ENCODE data around the gene HAPLN1. TPM values are rescaled to one million over a fixed set of nuclear protein-coding genes. Genes with fewer than 3 reads are reported as not detected.

Gene HAPLN1
- polyA plus RNA-seq (2013, experiment 1 of 2): 58.8 TPM
- polyA plus RNA-seq (2013, experiment 2 of 2): 62.7 TPM

DNA sequence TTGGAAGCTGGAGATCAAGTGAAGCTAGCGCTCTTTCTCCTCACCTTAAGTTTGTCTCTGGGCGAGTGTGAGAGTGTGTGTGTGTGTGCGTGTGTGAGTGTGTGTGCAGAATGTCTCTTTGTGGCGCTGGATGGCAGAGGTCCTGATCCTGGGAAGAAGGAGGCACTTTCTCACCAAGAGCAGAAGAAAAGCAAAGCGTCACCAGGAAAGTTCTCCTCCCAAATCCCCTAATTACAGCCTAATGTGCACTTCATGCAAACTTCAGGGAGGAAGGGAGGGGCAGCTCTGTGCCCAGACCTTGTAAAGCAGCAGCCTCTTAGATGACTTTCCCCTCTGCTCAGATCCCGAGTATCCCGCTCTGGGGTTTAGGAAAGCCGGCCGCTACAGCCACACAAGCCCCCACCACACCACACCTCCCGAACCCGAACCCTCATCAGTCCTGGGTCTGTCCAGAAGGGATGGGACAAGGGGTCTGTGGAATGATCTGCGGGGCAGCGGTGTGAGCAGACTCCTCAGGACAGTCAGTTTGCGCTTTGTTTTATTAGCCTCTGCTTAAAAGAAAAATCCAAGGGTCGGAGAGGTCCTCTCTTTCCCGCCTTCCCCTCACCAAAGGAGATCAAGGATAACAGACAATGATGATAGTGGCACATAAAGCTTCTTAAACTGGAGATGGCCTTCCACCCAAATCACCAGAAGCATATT is at the start of gene HAPLN1:
HAPLN1 (minus strand) TSS at position 20 of the 702 bp plus-strand sequence. CDS start 47,332 bp downstream, outside the sequence.
- peak; percentile 65 for DNase-seq
- Histone ChIP-seq H2AK5ac (ENCODE audit: low read length, severe bottlenecking) (peak within 1 kb of the TSS; percentile 15), H3K9me3 (ENCODE audit: control insufficient read depth, low read length) (no peaks in the 10 kb centered on the region), H3K4me1 (ENCODE audit: control insufficient read depth, insufficient read depth, low read depth, low read length) (peaks cover 7% of the 10 kb centered on the region), H3K36me3 (ENCODE audit: control insufficient read depth in 1 of 2, insufficient read depth in 2 of 2, low read depth in 1 of 2, low read length in 2 of 2) (no peaks in the 10 kb centered on the region), H3K4me2 (ENCODE audit: low read length, poor library complexity, severe bottlenecking) (peak within 1 kb of the TSS; percentile 90), H2BK120ac (ENCODE audit: low read depth, low read length) (no peak within 1 kb of the TSS), H3K27me3 (ENCODE audit: control insufficient read depth in 1 of 2, insufficient read depth in 1 of 2, low read length in 2 of 2) (peaks cover 0 to 34% of the 10 kb centered on the region in 2 experiments), H3K4ac (ENCODE audit: low read depth in 1 of 2, low read length in 2 of 2) (peak within 1 kb of the TSS; percentile 15 to 32), H2AFZ (ENCODE audit: low read depth, low read length) (peak within 1 kb of the TSS; percentile 66), H3K4me3 (ENCODE audit: insufficient read depth in 1 of 2, low read depth in 1 of 2, low read length in 2 of 2) (peak within 1 kb of the TSS; percentile 39 to 75), H4K8ac (ENCODE audit: low read length) (peak within 1 kb of the TSS; percentile 88), H3K9ac (ENCODE audit: low read length) (peak within 1 kb of the TSS; percentile 33), H3K79me1 (replicated peaks; ENCODE audit: low read length, poor library complexity, severe bottlenecking) (no peaks in the 10 kb centered on the region), H3K18ac (ENCODE audit: low read depth in 1 of 2, low read length in 2 of 2) (peak within 1 kb of the TSS; percentile 5 to 64), H3K27ac (ENCODE audit: low read length, poor library complexity, severe bottlenecking) (peak within 1 kb of the TSS; percentile 3), H2BK12ac (ENCODE audit: low read length in 2 of 2) (peak within 1 kb of the TSS in 1 of 2 experiments; percentile 94), H4K91ac (ENCODE audit: low read length) (no peak within 1 kb of the TSS), H2BK15ac (ENCODE audit: low read depth, poor library complexity, severe bottlenecking) (peak within 1 kb of the TSS; percentile 29), H3K14ac (ENCODE audit: low read length in 2 of 2) (no peak within 1 kb of the TSS), H3K23ac (ENCODE audit: low read length in 2 of 2) (peak within 1 kb of the TSS in 1 of 2 experiments; percentile 74), H2BK5ac (ENCODE audit: low read depth, low read length, poor library complexity, severe bottlenecking) (no peak within 1 kb of the TSS)
- WGBS: 26% methylated on average over 6 of the region's 16 CpGs

DNA sequence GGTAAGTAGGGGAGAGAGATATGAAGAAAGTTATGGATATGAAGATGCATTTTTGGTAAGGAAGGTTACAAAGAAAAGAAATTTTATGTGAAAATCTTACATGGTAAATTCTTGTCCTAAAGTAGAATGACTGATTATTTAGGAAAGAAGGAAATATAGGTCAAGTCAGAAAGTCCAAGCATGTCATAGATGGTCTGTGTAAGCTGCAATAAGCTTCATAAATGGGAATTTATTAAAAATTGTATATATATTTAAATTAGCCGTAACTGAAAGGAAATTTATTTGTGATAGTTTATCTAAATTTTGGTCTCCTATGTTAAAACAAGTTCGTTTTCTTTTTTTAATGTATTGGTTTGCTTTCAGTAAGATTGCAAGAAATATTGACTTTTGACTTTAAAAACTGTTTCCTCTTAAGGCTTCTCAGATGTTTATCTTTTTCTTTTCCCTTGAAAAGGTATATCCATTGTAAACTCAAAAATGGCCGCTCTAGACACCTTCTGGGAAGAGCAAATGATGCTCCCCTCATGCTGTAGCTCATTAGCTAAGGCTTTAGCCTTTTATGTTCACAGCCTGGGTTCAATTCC is 46.8 kb upstream of the HAPLN1 start:
- Histone ChIP-seq H3K36me3 (ENCODE audit: control insufficient read depth in 1 of 2, insufficient read depth in 2 of 2, low read depth in 1 of 2, low read length in 2 of 2) (no peaks in the 10 kb centered on the region), H3K23ac (ENCODE audit: low read length in 2 of 2) (no peak overlapping the region), H3K9me3 (ENCODE audit: control insufficient read depth, low read length) (peaks cover 18% of the 10 kb centered on the region), H2BK120ac (ENCODE audit: low read depth, low read length) (no peak overlapping the region), H2AK5ac (ENCODE audit: low read length, severe bottlenecking) (no peak overlapping the region), H3K27ac (ENCODE audit: low read length, poor library complexity, severe bottlenecking) (no peak overlapping the region), H3K14ac (ENCODE audit: low read length in 2 of 2) (no peak overlapping the region), H3K4ac (ENCODE audit: low read depth in 1 of 2, low read length in 2 of 2) (no peak overlapping the region), H4K8ac (ENCODE audit: low read length) (no peak overlapping the region), H3K79me1 (replicated peaks; ENCODE audit: low read length, poor library complexity, severe bottlenecking) (no peaks in the 10 kb centered on the region), H3K9ac (ENCODE audit: low read length) (no peak overlapping the region), H3K27me3 (ENCODE audit: control insufficient read depth in 1 of 2, insufficient read depth in 1 of 2, low read length in 2 of 2) (no peaks in the 10 kb centered on the region), H2AFZ (ENCODE audit: low read depth, low read length) (no peak overlapping the region), H2BK5ac (ENCODE audit: low read depth, low read length, poor library complexity, severe bottlenecking) (no peak overlapping the region), H2BK12ac (ENCODE audit: low read length in 2 of 2) (no peak overlapping the region), H3K4me3 (ENCODE audit: insufficient read depth in 1 of 2, low read depth in 1 of 2, low read length in 2 of 2) (no peak overlapping the region), H4K91ac (ENCODE audit: low read length) (no peak overlapping the region), H2BK15ac (ENCODE audit: low read depth, poor library complexity, severe bottlenecking) (no peak overlapping the region), H3K4me2 (ENCODE audit: low read length, poor library complexity, severe bottlenecking) (no peak overlapping the region), H3K18ac (ENCODE audit: low read depth in 1 of 2, low read length in 2 of 2) (no peak overlapping the region), H3K4me1 (ENCODE audit: control insufficient read depth, insufficient read depth, low read depth, low read length) (no peaks in the 10 kb centered on the region)
- DNase-seq: peak; percentile 12
- 34% methylated on average over 3 of the region's 3 CpGs for WGBS

GRCh38 chr5:83764101-83764500 is 43.4 kb upstream of the HAPLN1 start:
- Histone ChIP-seq H3K4me2 (ENCODE audit: low read length, poor library complexity, severe bottlenecking) (no peak overlapping the region), H2BK120ac (ENCODE audit: low read depth, low read length) (no peak overlapping the region), H2AFZ (ENCODE audit: low read depth, low read length) (no peak overlapping the region), H3K4ac (ENCODE audit: low read depth in 1 of 2, low read length in 2 of 2) (no peak overlapping the region), H3K23ac (ENCODE audit: low read length in 2 of 2) (no peak overlapping the region), H4K91ac (ENCODE audit: low read length) (no peak overlapping the region), H3K36me3 (ENCODE audit: control insufficient read depth in 1 of 2, insufficient read depth in 2 of 2, low read depth in 1 of 2, low read length in 2 of 2) (no peaks in the 10 kb centered on the region), H3K4me3 (ENCODE audit: insufficient read depth in 1 of 2, low read depth in 1 of 2, low read length in 2 of 2) (no peak overlapping the region), H3K27me3 (ENCODE audit: control insufficient read depth in 1 of 2, insufficient read depth in 1 of 2, low read length in 2 of 2) (no peaks in the 10 kb centered on the region), H3K9me3 (ENCODE audit: control insufficient read depth, low read length) (peaks cover 14% of the 10 kb centered on the region), H2AK5ac (ENCODE audit: low read length, severe bottlenecking) (no peak overlapping the region), H3K4me1 (ENCODE audit: control insufficient read depth, insufficient read depth, low read depth, low read length) (no peaks in the 10 kb centered on the region), H3K27ac (ENCODE audit: low read length, poor library complexity, severe bottlenecking) (no peak overlapping the region), H2BK5ac (ENCODE audit: low read depth, low read length, poor library complexity, severe bottlenecking) (no peak overlapping the region), H2BK12ac (ENCODE audit: low read length in 2 of 2) (no peak overlapping the region), H2BK15ac (ENCODE audit: low read depth, poor library complexity, severe bottlenecking) (no peak overlapping the region), H3K9ac (ENCODE audit: low read length) (no peak overlapping the region), H3K14ac (ENCODE audit: low read length in 2 of 2) (no peak overlapping the region), H4K8ac (ENCODE audit: low read length) (no peak overlapping the region), H3K79me1 (replicated peaks; ENCODE audit: low read length, poor library complexity, severe bottlenecking) (no peaks in the 10 kb centered on the region), H3K18ac (ENCODE audit: low read depth in 1 of 2, low read length in 2 of 2) (no peak overlapping the region)
- no CpG with 5 or more reads among the region's 1 CpG for WGBS
- no peak for DNase-seq

GRCh38 chr5:83760579-83760978 is 39.9 kb upstream of the HAPLN1 start:
- Histone ChIP-seq H2AFZ (ENCODE audit: low read depth, low read length) (no peak overlapping the region), H2BK5ac (ENCODE audit: low read depth, low read length, poor library complexity, severe bottlenecking) (no peak overlapping the region), H3K4me2 (ENCODE audit: low read length, poor library complexity, severe bottlenecking) (no peak overlapping the region), H2BK12ac (ENCODE audit: low read length in 2 of 2) (no peak overlapping the region), H3K9ac (ENCODE audit: low read length) (no peak overlapping the region), H3K18ac (ENCODE audit: low read depth in 1 of 2, low read length in 2 of 2) (no peak overlapping the region), H3K79me1 (replicated peaks; ENCODE audit: low read length, poor library complexity, severe bottlenecking) (no peaks in the 10 kb centered on the region), H3K27ac (ENCODE audit: low read length, poor library complexity, severe bottlenecking) (no peak overlapping the region), H3K14ac (ENCODE audit: low read length in 2 of 2) (no peak overlapping the region), H3K9me3 (ENCODE audit: control insufficient read depth, low read length) (no peaks in the 10 kb centered on the region), H3K4ac (ENCODE audit: low read depth in 1 of 2, low read length in 2 of 2) (no peak overlapping the region), H3K36me3 (ENCODE audit: control insufficient read depth in 1 of 2, insufficient read depth in 2 of 2, low read depth in 1 of 2, low read length in 2 of 2) (no peaks in the 10 kb centered on the region), H3K23ac (ENCODE audit: low read length in 2 of 2) (no peak overlapping the region), H3K4me3 (ENCODE audit: insufficient read depth in 1 of 2, low read depth in 1 of 2, low read length in 2 of 2) (no peak overlapping the region), H3K4me1 (ENCODE audit: control insufficient read depth, insufficient read depth, low read depth, low read length) (no peaks in the 10 kb centered on the region), H3K27me3 (ENCODE audit: control insufficient read depth in 1 of 2, insufficient read depth in 1 of 2, low read length in 2 of 2) (no peaks in the 10 kb centered on the region), H2BK15ac (ENCODE audit: low read depth, poor library complexity, severe bottlenecking) (no peak overlapping the region), H2AK5ac (ENCODE audit: low read length, severe bottlenecking) (no peak overlapping the region), H4K91ac (ENCODE audit: low read length) (no peak overlapping the region), H4K8ac (ENCODE audit: low read length) (no peak overlapping the region), H2BK120ac (ENCODE audit: low read depth, low read length) (no peak overlapping the region)
- 91% methylated on average over 3 of the region's 4 CpGs for WGBS
- peak; percentile 36 for DNase-seq

Data from mesenchymal stem cell (in vitro differentiated cells and primary cell).